HG03039 (cell line): ENCODE data around the gene GNAZ.
"Not testable (repeated sequence)": the region's sequence is repeated elsewhere in the genome, so short reads cannot be mapped to it uniquely, and the experiment has no call there.

Experiments
- ATAC-seq: cut with Tn5 transposase; IDR thresholded peaks from one replicate; pipeline ENCODE4 v1.9.1; 2021; ENCODE audit warnings: mild to moderate bottlenecking, moderate library complexity; ENCODE audit not compliant: unreplicated experiment

Gene GNAZ

DNA sequence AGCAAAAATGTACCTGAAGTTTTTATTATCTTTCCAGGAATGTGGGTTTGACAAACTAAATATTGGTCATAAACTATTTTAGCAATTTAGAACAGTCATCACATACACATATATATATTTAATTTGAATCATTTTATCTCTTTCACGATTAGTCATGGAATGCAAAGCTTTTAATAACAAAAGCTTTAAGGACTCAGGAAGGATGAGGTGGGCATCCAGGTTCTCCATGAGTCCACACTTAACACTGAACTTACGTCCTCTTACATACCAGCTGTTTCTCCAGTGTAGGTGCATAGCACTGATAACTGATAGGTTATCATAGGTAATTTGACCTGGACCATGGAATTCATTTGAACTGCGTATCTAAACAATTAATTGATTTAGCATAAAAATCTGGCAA lies 28.1 kb upstream of the GNAZ start:
- ATAC-seq: no peak

DNA sequence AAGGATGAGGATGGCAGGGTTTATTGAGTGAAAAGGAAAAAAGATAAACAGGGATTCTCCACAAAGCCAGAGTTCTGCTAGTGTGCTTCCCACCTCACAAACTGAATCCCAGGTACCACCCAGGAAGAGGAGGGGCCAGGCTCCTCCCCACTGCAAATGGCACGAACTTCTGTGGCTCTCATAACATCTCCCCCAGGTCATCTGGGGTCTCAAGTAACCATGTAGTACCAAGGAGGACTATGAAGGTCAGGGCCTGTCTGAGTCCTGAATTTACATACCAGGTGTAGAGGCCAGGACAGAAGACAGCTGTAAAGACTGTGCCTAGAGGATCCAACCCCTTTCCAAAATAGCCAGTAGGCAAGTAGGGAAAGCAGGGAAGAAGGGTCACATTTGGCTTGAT lies 25.7 kb upstream of the GNAZ start:
- no peak for ATAC-seq

DNA sequence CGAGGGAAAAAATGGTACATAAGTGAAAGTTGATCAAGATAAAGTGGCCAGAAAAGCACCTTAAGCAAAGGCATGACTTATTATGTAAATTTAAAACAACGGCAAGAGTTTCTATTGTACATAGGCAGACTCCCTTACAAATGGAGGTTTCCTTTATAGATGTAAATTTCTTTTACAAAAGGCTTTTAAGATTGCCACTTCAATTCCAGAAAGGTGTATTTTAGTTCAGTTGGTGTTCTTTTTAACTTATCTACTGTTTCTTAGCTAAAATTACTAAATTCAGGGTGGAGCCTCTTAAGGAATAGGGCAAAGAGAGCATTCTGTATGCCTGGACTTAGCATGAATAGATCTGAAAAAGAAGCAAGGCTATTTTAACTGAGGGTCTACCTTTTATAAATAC lies 24.9 kb upstream of the GNAZ start:
- ATAC-seq: no peak

DNA sequence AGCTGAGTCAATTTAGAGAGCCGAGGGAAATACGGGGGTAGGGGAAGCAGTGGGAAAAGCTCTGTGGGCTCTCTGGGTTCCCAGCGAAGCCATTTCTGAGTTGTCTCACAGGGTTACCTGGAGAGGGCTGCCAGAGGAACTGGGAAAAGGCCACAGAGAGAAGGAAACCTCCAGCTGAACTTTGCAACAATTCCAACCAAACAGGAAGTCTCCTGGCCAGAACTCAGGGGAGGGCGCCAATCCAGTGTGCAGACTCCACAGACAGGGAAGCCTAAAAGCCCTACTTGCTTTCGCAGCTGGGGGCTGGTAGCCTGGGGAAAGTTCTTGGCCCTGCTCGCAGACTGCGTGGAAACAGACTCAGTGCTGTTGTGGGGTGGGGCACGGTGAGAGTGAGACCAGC lies 23.1 kb upstream of the GNAZ start:
- ATAC-seq: no peak

DNA sequence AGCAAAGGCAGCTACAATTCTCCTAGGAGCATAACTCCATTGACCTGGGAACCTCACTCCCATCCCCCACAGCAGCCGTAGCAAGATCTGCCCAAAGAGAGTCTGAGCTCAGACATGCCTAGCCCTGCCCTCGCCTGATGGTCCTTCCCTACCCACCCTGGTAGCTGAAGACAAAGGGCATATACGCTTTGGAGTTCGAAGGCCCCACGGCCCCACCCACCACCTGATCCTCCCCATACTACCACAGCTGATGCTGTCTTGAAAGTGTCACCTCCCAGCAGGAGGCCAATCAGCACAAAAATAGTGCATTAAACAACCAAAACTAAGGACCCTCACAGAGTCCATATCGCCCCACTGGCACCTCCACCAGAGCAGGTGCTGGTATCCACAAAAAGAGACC lies 22.6 kb upstream of the GNAZ start:
- no peak for ATAC-seq

DNA sequence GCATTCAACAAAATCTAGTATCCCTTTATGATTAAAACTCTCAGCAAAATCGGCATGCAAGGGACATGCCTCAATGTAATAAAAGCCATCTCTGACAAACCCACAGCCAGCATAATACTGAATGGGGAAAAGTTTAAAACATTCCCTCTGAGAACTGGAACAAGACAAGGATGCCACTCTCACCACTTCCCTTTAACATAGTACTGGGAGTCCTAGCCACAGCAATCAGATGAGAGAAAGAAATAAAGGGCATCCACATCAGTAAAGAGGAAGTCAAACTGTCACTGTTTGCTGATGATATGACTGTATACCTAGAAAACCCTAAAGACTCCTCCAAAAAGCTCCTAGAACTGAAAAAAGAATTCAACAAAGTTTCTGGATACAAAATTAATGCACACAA lies 19.8 kb upstream of the GNAZ start:
- ATAC-seq: not testable (repeated sequence)

DNA sequence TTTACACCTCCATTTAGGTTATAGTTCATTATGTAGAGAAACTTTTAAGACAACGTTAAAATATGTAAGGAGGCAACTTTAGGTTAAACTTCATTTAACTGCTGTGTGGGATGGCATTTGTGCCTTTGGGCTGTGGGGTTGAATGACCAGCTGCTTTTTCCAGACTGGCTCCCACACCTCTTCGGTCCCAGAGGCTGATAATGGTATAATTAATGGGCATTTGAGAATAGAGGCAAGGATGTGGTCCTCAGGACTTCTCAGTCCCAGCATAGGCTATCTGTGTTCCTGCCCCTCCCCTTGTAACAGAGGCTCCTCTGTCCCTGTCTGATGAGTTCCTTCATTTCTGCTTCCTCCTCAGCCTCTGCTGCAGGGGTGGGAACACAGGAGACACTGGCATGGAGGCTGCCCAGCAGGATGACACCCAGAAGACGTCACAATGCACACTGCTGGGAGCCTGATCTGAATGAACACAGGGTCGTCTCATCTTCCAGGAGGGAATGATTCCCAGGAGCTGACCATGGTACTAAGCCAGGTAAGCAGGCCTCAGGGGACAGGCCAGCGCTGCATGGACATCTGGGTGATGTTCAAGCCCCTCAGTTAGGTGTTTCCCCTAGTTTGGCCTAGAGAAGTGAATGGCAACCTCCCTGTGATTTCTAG lies 17.1 kb upstream of the GNAZ start:
- no peak for ATAC-seq

DNA sequence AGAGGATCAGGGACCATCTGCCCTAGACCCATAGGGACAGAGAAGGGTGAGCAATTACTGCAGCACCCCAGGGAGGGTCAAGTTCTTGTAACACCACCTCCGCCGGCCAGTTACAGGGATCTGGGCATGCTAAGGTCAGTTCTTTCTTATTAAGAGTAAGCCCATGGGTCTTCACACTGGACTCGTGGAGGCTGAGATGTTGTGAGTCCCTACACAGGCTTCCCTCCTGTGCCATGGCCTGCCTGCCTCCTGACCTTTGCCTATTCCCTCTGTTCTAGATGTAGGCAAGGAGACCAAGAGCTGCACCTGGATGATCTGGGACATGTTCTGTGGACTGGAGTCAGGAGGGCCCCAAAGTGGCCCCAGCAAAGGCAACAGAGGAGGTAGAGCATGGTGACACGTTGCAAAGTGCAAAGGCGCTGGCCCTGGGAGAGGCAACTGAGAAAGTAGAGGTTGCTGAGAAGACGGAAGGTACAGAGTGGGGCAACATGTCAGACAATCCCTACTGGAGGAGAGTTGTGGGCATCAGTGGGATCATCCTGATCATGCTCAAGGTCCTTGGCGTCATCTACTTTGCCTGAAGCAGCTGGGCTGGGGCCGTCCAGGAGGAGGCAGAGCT lies 16.3 kb upstream of the GNAZ start:
- no peak for ATAC-seq

DNA sequence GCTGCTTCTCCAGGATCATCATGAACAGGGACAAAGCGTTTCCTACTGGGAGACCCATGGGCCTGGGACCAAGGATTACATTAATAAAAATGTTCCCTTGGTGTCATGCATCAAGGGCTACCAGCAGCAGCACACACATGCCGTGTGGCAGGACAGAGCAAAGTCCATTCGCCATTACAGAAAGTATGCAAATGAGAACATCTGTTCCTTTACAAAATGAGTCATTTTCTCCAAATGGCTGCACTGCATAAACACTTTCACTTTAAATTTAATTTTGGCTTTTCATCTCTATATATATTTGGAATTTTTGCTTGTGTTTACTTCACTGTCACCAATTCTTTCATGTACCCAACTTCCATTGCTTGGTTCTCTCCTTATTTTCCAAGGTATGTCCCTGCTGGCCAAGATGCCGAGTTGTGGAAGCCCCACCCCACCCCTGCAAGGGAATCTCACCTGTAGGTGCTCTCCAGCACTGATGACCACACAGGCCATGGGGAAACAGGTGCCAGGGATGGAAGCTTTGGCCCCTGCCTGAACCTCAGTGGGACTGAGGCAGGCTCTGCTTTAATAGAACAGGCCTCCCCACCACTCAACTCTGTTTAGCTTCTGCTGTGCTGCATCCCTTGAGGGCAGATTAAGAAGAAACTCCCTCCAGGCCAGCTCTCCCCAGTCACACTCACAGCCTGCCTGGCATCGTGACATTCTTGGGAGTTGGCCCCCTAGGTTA lies 15.6 kb upstream of the GNAZ start:
- ATAC-seq: no peak

DNA sequence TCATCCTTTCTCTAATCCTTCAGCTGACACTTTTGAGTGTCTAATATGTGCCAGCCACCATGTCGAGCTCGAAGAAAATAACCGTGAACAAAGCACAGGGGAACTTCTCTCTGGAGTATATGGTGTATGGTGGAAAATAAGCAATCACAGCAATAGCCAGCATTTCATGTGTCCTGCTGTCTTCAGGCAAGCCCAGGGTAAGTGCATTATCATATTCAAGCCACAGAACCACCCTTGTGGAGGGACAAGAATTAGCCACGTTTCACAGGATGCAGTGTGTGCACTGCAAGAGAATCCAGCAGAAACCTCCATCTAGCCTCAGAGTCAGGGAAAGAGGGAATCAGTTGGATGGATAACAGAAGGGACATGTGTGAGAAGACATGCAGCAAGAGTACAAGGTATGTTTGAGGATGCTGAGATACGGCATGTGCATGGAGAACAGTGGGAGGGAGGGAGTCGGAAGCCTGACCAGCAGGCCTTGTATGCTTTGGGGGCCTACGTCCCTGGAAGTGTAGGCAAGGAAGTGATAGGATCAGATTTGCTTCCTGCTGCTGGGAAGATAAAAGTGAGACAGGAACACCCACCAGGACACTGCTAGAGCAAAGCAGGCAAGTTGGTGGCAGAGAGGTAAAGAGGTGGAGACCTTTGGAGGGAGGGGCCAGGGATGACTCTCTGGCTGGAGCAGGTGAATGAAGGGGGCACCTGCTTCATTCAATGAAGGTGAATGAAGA lies 14.7 kb upstream of the GNAZ start:
- no peak for ATAC-seq

DNA sequence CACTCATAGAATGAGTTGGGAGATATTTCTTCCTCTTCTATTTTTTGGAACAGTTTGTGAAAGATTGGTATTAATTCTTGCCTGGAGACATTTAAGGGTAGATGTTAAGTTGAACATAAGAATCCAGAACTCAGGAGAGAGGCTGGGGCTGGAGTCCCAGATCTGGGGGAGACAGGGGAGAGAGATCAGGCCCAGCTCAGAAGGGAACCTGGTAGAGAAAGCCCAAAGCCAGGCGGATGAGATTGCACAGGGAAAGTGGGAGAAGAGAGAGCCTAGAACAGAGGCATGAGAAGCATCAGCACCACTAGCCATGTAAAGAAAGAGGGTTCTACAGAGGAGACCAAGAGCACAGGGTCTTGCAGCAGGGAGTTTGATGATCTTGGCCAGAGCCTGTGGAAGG lies 13.0 kb upstream of the GNAZ start:
- ATAC-seq: no peak

DNA sequence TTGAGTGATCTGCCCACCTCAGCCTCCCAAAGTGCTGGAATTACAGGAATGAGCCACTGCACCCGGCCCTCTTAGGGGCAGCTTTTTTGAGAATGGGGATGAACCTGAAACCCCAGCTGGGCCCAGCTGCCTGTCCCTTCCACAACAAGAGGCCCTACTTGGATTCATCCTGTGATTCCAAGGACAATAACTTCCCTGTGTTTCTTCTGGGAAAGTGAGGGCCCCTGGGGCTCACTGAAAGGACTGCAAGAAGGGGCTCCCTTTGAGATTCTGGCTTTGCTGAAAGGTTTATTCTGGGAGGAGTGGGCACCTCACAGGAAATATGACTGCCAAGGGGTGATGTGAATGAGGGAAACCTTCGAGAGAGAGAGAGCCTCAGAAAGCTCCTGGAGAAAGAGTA lies 12.3 kb upstream of the GNAZ start:
- ATAC-seq: no peak

DNA sequence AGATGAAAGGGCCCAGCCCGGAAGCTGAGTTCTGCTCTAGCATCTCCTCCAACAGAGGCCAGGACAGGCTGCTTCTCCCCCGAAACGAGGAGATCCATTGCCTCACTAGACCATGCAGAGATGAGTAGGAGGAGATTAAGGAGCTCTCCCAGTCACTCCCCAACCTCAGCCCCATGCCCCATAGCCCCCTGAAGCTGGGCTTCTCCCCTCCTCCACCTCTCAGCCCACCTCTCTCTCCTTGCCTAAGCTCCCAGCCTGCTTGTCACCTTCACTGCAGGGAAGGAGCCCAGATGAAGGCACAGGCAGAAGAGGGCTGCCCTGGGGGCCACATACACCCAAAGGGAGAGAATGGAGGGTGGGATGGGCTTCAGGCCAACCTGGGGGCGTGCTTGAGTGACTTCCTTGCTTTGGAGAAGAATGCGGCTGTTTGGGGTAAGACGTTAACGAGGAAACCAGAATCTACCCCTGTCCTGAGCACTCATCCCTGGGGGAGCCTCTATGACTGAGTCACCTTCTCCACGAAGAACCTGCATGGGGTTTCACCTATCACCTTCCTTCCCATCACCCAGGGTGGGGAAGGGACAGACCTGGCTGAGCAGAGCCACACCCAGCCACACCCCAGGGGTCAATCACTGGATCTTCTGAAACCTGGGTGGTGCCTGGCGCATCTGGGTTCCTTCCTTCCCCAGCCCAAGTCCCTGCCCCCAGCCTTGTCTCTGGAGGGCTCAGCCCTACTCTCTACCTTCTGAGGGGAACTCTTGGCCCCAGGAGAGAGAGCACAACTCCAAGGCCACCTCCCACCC lies 11.6 kb upstream of the GNAZ start:
- ATAC-seq: no peak

DNA sequence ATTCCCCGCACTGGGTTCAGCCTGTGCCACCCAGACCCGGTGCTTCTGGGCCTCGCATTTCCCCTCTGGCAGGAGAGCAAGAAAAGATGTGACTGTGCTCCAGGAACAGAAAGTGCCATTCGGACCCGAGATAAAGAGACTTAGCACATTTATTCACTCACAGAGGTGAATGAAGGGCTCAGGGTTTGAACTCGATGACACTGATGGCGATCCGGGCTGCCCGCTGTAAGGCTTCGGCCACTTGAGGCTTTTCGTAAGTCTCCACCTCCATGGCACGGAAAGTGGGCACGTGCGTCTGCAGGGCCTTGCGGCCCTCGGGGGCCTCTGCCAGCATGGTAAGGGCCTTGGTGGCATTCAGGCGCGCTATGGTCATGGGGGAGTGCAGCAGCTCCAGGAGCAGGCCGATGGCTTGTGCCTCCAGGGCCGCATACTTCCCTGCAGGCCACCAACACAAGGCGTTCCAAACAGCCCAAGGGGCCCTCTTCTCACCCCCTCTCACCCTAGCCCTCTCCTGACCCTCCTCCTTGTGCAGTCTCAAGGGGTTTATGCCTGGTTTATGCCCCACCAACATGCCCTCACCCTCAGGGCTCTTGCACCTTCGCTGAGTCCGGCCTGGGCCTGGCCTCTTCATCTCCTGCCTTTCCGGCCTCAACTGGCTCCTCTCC lies 10.9 kb upstream of the GNAZ start:
- ATAC-seq: no peak

DNA sequence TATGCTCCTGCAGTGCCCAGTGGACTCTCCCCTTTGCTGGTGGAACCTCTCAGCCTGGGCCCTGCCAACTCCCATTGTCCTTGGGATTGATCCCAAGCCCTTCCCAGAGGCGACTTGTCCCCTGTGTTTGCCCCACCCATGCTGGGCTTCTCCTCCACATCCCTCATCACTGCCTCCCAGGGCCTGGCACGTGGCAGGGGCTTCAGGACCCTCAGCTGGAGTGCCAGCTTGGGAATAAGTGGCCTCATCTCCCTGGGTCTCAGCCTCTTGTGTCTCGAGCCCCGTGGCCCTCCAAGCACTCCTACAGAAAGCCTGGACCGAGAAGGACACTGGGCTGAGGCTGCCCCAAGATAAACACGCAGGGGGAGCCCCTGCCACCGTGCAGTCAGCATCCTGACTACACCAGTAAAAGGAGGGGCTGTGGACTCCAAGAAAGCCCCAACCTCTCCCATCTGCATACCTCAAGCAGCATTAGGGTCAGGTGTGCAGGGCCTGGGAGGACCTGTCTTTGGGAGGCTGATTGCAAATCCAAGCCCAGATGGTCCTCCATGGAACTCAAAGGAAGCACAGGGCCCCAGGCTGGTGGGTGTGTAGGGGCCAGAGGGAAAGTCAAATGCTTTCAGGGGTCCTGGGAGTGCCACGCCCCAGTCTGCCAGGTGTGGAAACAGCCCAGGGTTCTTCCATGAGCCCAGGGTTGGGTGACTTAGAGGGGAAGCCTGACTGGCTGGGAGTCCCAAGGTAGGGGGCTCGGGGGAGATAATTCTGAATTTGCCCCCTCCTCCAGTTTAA lies 9.5 kb upstream of the GNAZ start:
- no peak for ATAC-seq

DNA sequence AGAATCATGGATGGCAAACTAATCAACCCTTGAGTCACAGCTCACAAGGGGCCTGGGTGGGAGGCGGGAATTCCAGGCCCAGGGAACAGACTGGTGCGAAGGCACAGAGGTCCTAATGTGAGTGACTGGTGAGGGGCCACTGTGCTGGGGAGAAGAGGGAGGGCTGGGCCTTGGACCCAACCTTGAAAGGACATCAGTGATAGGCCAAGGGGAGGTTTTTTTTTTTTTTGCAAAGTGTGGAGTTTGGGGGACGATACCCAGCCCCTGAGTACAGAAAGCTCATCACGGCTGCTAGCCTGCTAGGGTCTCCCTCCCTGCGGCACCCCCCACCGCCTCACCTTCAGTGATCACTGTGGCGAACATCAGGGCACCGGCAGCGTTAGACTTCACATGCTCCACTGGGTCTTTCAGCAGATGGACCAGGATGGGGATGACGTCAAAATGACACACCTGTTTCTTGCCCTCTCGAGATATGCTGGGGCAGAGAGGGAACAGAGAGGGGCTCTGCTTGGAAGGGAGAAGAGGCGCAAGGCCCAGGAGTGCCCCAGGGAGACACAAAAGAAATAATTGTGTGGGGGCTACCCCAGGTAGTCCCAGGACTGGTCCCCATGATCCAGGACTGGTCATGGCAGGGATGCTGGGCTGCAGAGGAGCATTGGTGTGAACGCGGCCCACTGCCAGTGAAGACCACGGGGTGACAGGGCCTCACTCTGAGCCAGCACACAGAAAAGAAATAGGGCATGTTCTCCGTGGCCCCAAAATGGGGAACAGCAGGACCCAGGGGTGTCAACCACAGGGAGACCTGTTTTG lies 8.6 kb upstream of the GNAZ start:
- ATAC-seq: no peak

DNA sequence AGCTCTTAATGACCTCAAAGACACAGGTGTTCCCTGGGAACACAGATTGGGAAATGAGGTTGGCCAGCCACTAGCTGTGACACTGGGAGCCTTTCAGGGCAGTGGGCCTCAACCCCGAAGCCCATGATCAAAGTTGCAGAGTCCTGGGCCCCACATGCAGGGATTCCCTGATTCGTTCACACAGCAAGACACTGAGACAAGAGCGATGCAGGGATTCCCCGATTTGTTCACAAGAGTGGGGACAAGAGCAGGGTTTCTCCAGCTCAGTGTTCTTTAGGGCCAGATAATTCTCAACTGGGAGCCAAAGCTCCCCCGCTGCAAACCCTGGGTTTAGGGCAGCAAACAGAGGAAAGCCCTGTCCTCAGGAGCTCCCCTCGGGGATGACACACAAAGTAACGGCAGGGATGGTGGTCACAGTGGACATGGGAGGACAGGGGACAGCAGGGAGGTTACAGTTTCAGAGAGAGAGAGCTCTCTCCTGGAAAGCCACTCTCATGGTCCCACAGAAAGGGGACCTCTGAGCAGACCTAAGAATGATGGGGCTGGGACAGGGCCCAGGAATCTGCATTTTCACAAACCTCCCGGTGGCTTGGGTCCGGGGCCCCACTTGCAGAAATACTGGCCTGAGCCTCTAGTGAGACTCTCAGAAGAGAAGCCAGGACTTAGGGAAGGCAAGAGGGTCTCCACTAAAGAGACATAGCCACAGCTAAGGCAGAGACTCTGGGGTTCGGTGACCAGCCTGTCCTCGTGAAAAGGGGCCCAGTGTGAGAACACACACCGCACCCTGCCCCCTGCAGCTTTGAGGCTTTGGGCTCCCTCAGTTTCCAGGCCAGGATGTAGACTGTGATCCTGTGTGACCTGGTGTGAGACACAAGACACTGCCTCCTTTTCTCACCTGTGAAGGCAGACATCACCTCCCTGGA lies 7.4 kb upstream of the GNAZ start:
- no peak for ATAC-seq
